Fibroblast of lung (primary cell): ENCODE data around the gene CCNY. TPM values are rescaled to one million over a fixed set of nuclear protein-coding genes. Genes with fewer than 3 reads are reported as not detected.

ENCODE experiments used
- DNase-seq, 2 donors: peaks; one replicate each; pipeline versions ENCODE4 v3.0.0 to v3.0.0-alpha.2; 2010; ENCODE audit warnings: low read depth in 2 of 2
- H2AFZ ChIP-seq: 2 replicates; pipeline ENCODE4 v1.5.1; 2012; ENCODE audit warnings: low read length, control low read depth, inconsistent platforms
- H3K27ac ChIP-seq: 2 replicates; pipeline ENCODE4 v1.5.1; 2011; ENCODE audit warnings: low read length, control low read depth; ENCODE audit not compliant: insufficient read depth
- H3K27me3 ChIP-seq: 2 replicates; pipeline ENCODE4 v1.5.1; 2011; ENCODE audit warnings: mild to moderate bottlenecking, low read length; ENCODE audit not compliant: control insufficient read depth, insufficient read depth
- H3K36me3 ChIP-seq: 2 replicates; pipeline ENCODE4 v1.5.1; 2011; ENCODE audit warnings: low read length; ENCODE audit not compliant: control insufficient read depth, insufficient read depth
- H3K4me1 ChIP-seq: 2 replicates; pipeline ENCODE4 v1.5.1; 2011; ENCODE audit warnings: low read length; ENCODE audit not compliant: control insufficient read depth, insufficient read depth; ENCODE audit errors: extremely low read depth
- H3K4me2 ChIP-seq: 2 replicates; pipeline ENCODE4 v1.5.1; 2011; ENCODE audit warnings: low read length, control low read depth; ENCODE audit not compliant: insufficient read depth; ENCODE audit errors: extremely low read depth
- H3K4me3 ChIP-seq, 4 experiments: fragments of 200-600 bp in 1 of 4; sonication (generic) in 1 of 4; replicated peaks in 1 of 4; 2 replicates each; pipeline ENCODE4 v1.5.1; 2011 to 2016; ENCODE audit warnings: low read length in 4 of 4, low read depth in 3 of 4, mild to moderate bottlenecking in 3 of 4, control low read depth in 2 of 4, inconsistent platforms in 1 of 4, mixed read lengths in 1 of 4; ENCODE audit not compliant: insufficient read depth in 1 of 4; ENCODE audit errors: control extremely low read depth in 1 of 4
- H3K79me2 ChIP-seq: 2 replicates; pipeline ENCODE4 v1.5.1; 2012; ENCODE audit warnings: mild to moderate bottlenecking, low read length, inconsistent platforms; ENCODE audit not compliant: control insufficient read depth, insufficient read depth
- H3K9ac ChIP-seq: 2 replicates; pipeline ENCODE4 v1.5.1; 2011; ENCODE audit warnings: mild to moderate bottlenecking, low read length, control low read depth; ENCODE audit not compliant: insufficient read depth
- H3K9me3 ChIP-seq: 2 replicates; pipeline ENCODE4 v1.5.1; 2012; ENCODE audit warnings: low read depth, low read length; ENCODE audit not compliant: control insufficient read depth, insufficient read depth
- H4K20me1 ChIP-seq: 2 replicates; pipeline ENCODE4 v1.5.1; 2011; ENCODE audit warnings: low read length; ENCODE audit not compliant: control insufficient read depth, insufficient read depth; ENCODE audit errors: extremely low read depth
- CTCF ChIP-seq, 2 donors: IDR thresholded peaks in 1 of 2; conservative IDR thresholded peaks in 1 of 2; 1 replicate in 1 of 2; 2 replicates in 1 of 2; pipeline ENCODE4 v1.5.1; 2011 to 2012; ENCODE audit warnings: low read length in 2 of 2, control low read depth in 1 of 2, inconsistent platforms in 1 of 2, low read depth in 1 of 2, mild to moderate bottlenecking in 1 of 2
- EZH2 ChIP-seq: IDR thresholded peaks from 2 replicates; pipeline ENCODE4 v1.5.1; 2012; ENCODE audit warnings: low read length, control low read depth, mild to moderate bottlenecking; ENCODE audit errors: missing control alignments
- polyA plus RNA-seq, 2 donors: library from polyadenylated mRNA; depleted of rRNA in 1 of 2; stranded (reverse) in 1 of 2; unstranded in 1 of 2; fragments of >200 nt; gene quantifications; 2 replicates each; pipeline ENCODE4 v1.2.1, GENCODE V29; 2011 to 2012; ENCODE audit warnings: missing spikeins in 1 of 2
- total RNA-seq: library from RNA; depleted of rRNA; stranded (reverse); fragments of >200 nt; gene quantifications from 2 replicates; pipeline ENCODE4 v1.2.1, GENCODE V29; 2014

Gene CCNY
- total and polyA plus RNA-seq, 2 donors (not counting 1 experiment from before 2014, with no cell fraction given) = 34.7 to 66.4 TPM

GRCh38 chr10:35611750-35612149 lies 275.4 kb downstream of the CCNY start:
- no peak overlapping the region for H3K4me2 ChIP-seq
- H3K4me1 ChIP-seq = peaks cover 2% of the 10 kb centered on the region

GRCh38 chr10:35612385-35613106 lies 276.2 kb downstream of the CCNY start:
- H3K9me3 ChIP-seq = no peaks in the 10 kb centered on the region
- no peaks in the 10 kb centered on the region for H4K20me1 ChIP-seq
- H3K4me2 ChIP-seq = no peak overlapping the region
- H3K79me2 ChIP-seq = no peaks in the 10 kb centered on the region
- H3K4me1 ChIP-seq = no peaks in the 10 kb centered on the region
- H2AFZ ChIP-seq = no peak overlapping the region
- H3K4me3 ChIP-seq = no peak overlapping the region
- TF ChIP-seq EZH2 (no peak), CTCF (conservative IDR thresholded peaks at IDR 0.05 in 1 of 2, IDR thresholded peaks at IDR 0.05 in 1 of 2; ENCODE audit: low read depth in 1 of 2, low read length in 2 of 2) (no peak)
- no peak overlapping the region for H3K27ac ChIP-seq
- DNase-seq = no peak
- H3K9ac ChIP-seq = no peak overlapping the region
- H3K27me3 ChIP-seq = no peaks in the 10 kb centered on the region
- no peaks in the 10 kb centered on the region for H3K36me3 ChIP-seq

More at GRCh38 chr10:35611750-35612149, 275.4 kb downstream of the CCNY start:
- H3K36me3 ChIP-seq = no peaks in the 10 kb centered on the region
- no peak for TF ChIP-seq CTCF (conservative IDR thresholded peaks at IDR 0.05 in 1 of 2, IDR thresholded peaks at IDR 0.05 in 1 of 2; ENCODE audit: low read depth in 1 of 2, low read length in 2 of 2)
- TF ChIP-seq EZH2 = no peak
- H3K4me3 ChIP-seq = no peak overlapping the region
- H3K79me2 ChIP-seq = no peaks in the 10 kb centered on the region
- DNase-seq = no peak
- H3K27me3 ChIP-seq = peaks cover 3% of the 10 kb centered on the region
- no peak overlapping the region for H3K9ac ChIP-seq
- no peaks in the 10 kb centered on the region for H3K9me3 ChIP-seq
- no peaks in the 10 kb centered on the region for H4K20me1 ChIP-seq
- no peak overlapping the region for H3K27ac ChIP-seq
- no peak overlapping the region for H2AFZ ChIP-seq

- TF ChIP-seq EZH2 (no peak), CTCF (conservative IDR thresholded peaks at IDR 0.05 in 1 of 2, IDR thresholded peaks at IDR 0.05 in 1 of 2; ENCODE audit: low read depth in 1 of 2, low read length in 2 of 2) (no peak)
- DNase-seq = no peak
These were observed 276.8 kb downstream of the CCNY start for GRCh38 chr10:35613107-35613440.

More at GRCh38 chr10:35613107-35613440, 276.8 kb downstream of the CCNY start:
- Histone ChIP-seq H3K27me3 (no peaks in the 10 kb centered on the region), H4K20me1 (no peaks in the 10 kb centered on the region), H3K79me2 (no peaks in the 10 kb centered on the region), H3K9me3 (no peaks in the 10 kb centered on the region), H3K4me3 (no peak overlapping the region), H2AFZ (no peak overlapping the region), H3K36me3 (no peaks in the 10 kb centered on the region), H3K4me2 (no peak overlapping the region), H3K9ac (no peak overlapping the region), H3K4me1 (no peaks in the 10 kb centered on the region), H3K27ac (no peak overlapping the region)
